ENCODE results near the gene ENPEP. TPM values are rescaled to one million over a fixed set of nuclear protein-coding genes. Genes with fewer than 3 reads are reported as not detected.

Gene ENPEP
- total and polyA plus RNA-seq, 10 of the 15 experiments (the other 5 are each of a cell fraction or from before 2014, with no cell fraction given): 0.03 TPM; not detected in 9

DNA sequence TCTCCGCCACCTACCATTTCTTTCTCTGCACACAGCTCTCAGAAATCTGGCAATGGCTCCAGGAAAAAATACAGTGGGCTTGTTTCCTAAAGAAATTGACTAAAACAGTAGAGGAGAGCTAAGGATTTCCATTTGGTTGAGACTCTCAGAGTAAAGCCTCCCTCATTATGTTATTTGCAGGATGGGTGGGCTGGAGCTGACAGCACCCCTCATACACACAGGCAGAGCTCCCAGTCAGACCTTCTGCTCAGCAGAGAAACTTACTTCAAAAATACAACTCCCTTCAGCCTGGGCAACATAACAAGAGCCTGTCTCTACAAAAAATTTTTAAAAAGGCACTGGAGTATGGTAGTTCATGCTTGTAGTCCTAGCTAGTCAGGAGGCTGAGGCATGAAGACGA lies 44.9 kb downstream of the ENPEP start (continued):
- no peak for TF ChIP-seq EZH2 (IDR thresholded peaks at IDR 0.05; ENCODE audit: borderline replicate concordance, control insufficient read depth, low read depth, low read length)
- TF ChIP-seq, protein P1, sequence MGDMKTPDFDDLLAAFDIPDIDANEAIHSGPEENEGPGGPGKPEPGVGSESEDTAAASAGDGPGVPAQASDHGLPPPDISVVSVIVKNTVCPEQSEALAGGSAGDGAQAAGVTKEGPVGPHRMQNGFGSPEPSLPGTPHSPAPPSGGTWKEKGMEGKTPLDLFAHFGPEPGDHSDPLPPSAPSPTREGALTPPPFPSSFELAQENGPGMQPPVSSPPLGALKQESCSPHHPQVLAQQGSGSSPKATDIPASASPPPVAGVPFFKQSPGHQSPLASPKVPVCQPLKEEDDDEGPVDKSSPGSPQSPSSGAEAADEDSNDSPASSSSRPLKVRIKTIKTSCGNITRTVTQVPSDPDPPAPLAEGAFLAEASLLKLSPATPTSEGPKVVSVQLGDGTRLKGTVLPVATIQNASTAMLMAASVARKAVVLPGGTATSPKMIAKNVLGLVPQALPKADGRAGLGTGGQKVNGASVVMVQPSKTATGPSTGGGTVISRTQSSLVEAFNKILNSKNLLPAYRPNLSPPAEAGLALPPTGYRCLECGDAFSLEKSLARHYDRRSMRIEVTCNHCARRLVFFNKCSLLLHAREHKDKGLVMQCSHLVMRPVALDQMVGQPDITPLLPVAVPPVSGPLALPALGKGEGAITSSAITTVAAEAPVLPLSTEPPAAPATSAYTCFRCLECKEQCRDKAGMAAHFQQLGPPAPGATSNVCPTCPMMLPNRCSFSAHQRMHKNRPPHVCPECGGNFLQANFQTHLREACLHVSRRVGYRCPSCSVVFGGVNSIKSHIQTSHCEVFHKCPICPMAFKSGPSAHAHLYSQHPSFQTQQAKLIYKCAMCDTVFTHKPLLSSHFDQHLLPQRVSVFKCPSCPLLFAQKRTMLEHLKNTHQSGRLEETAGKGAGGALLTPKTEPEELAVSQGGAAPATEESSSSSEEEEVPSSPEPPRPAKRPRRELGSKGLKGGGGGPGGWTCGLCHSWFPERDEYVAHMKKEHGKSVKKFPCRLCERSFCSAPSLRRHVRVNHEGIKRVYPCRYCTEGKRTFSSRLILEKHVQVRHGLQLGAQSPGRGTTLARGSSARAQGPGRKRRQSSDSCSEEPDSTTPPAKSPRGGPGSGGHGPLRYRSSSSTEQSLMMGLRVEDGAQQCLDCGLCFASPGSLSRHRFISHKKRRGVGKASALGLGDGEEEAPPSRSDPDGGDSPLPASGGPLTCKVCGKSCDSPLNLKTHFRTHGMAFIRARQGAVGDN (IDR thresholded peaks at IDR 0.05): no peak

DNA sequence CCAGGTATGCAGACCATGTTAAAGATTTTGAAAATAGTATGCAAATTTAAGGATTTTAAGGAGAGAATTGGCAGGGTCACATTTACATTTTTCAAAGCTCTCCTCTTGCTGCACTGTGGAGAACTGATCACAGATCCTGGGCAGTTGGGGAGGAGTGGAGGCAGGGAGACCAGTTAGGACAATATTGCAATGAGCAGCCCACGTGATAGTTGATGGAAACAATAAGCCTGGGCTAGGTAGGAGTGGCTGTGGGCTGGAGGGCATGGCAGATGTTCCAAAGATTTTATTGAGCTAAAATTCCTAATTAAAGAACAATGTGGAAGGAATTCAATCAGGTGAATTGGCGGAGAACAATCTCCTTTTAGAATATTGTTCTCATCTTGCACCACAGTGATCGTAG lies 50.6 kb downstream of the ENPEP start:
- DNase-seq (ENCODE audit: low read depth, low spot score): no peak
- H3K4me1 ChIP-seq (ENCODE audit: control insufficient read depth, insufficient read depth, low read length): no peaks in the 10 kb centered on the region
- no peak overlapping the region for H3K9ac ChIP-seq (ENCODE audit: control insufficient read depth, insufficient read depth, low read length)
- ChIA-PET POLR2A (interaction anchor here (0.6 kb wide), 1 partner anchor 1990 kb away, joined by 3 read pairs; no protein-coding TSS in a partner anchor), CTCF (no interaction called here), SMC1A (ENCODE audit: uncharacterized antibody, unreplicated experiment) (no interaction called here), RAD21 (ENCODE audit: unreplicated experiment) (no interaction called here)
- no peak for TF ChIP-seq LARP7 (IDR thresholded peaks at IDR 0.05)
- TF ChIP-seq NR2C2 (IDR thresholded peaks at IDR 0.05; ENCODE audit: borderline replicate concordance, control insufficient read depth, insufficient read length, low read depth): no peak
- TF ChIP-seq WRNIP1 (IDR thresholded peaks at IDR 0.05; ENCODE audit: borderline replicate concordance, low read depth, low read length): no peak
- TF ChIP-seq ASH2L (IDR thresholded peaks at IDR 0.05; ENCODE audit: borderline replicate concordance, low read depth): no peak
- TF ChIP-seq SRF (IDR thresholded peaks at IDR 0.05; ENCODE audit: low read depth in 2 of 2, low read length in 2 of 2): no peak
- no peak for TF ChIP-seq YY1 (IDR thresholded peaks at IDR 0.05; ENCODE audit: low read depth, low read length)
- TF ChIP-seq SP1 (IDR thresholded peaks at IDR 0.05; ENCODE audit: low read depth, low read length): no peak
- TF ChIP-seq SMARCA5 (IDR thresholded peaks at IDR 0.05): no peak
- no peak for TF ChIP-seq FOXM1 (IDR thresholded peaks at IDR 0.05; ENCODE audit: low read depth, low read length)
- no peak for TF ChIP-seq RFX5 (IDR thresholded peaks at IDR 0.05; ENCODE audit: low read depth, low read length)
- TF ChIP-seq, protein P1 (IDR thresholded peaks at IDR 0.05): no peak
- no peak for TF ChIP-seq SIN3A (IDR thresholded peaks at IDR 0.05; ENCODE audit: low read depth, low read length)
- no peak for TF ChIP-seq RAD51 (IDR thresholded peaks at IDR 0.05)
- FAIRE-seq: no peak
- H3K4me2 ChIP-seq (ENCODE audit: control insufficient read depth, insufficient read depth): no peak overlapping the region
- BruUV-seq (replicated peaks): no TSS peak
- 19% methylated on average over 3 of the region's 3 CpGs for WGBS (ENCODE audit: insufficient coverage, insufficient replicate concordance, low lambda C conversion rate, missing lambda C conversion rate)
- H3K27me3 ChIP-seq (replicated peaks in 1 of 2; ENCODE audit: control insufficient read depth in 2 of 2, insufficient read depth in 2 of 2, low read length in 1 of 2): no peaks in the 10 kb centered on the region
- H3K4me3 ChIP-seq: no peak overlapping the region
- no peaks in the 10 kb centered on the region for H3K9me3 ChIP-seq (replicated peaks; ENCODE audit: control insufficient read depth, insufficient read depth, low read length)
- no peak for ATAC-seq
- H4K20me1 ChIP-seq (ENCODE audit: control insufficient read depth, insufficient read depth): no peaks in the 10 kb centered on the region
- H3K27ac ChIP-seq (ENCODE audit: control insufficient read depth, insufficient read depth): no peak overlapping the region
- H3K36me3 ChIP-seq (ENCODE audit: control insufficient read depth in 2 of 2, insufficient read depth in 2 of 2, low read length in 1 of 2): no peaks in the 10 kb centered on the region
- H3K79me2 ChIP-seq (ENCODE audit: control insufficient read depth, insufficient read depth, low read length): no peaks in the 10 kb centered on the region
- intact Hi-C loops (cut with micrococcal nuclease; ENCODE audit: unreplicated experiment) (no loop called here), in situ Hi-C loops (cut with MboI) (no loop called here)
- H2AFZ ChIP-seq (ENCODE audit: control insufficient read depth, low read depth, low read length): no peak overlapping the region

All from GM12878 (cell line).